Neutrophil (primary cell): ENCODE data around the gene PIK3CB.
"Not testable (repeated sequence)": the region's sequence is repeated elsewhere in the genome, so short reads cannot be mapped to it uniquely, and the experiment has no call there.

ENCODE experiments used
- H3K27ac ChIP-seq: fragments of 200-600 bp; sonication (generic); 2 replicates; pipeline ENCODE4 v1.5.1; 2016; ENCODE audit warnings: mild to moderate bottlenecking, moderate library complexity
- H3K27me3 ChIP-seq: fragments of 200-600 bp; sonication (generic); 2 replicates; pipeline ENCODE4 v1.6.0; 2016; ENCODE audit warnings: mild to moderate bottlenecking
- H3K36me3 ChIP-seq: fragments of 200-600 bp; sonication (generic); 2 replicates; pipeline ENCODE4 v1.5.1; 2017
- H3K4me1 ChIP-seq, 2 experiments: fragments of 200-600 bp in 1 of 2; sonication (generic) in 1 of 2; 1 replicate in 1 of 2; 2 replicates in 1 of 2; pipeline versions ENCODE4 v1.5.1 to v1.6.1; 2013 to 2016; ENCODE audit warnings: low read depth in 1 of 2, low read length in 1 of 2, mild to moderate bottlenecking in 1 of 2, moderate library complexity in 1 of 2; ENCODE audit not compliant: control insufficient read depth in 1 of 2, insufficient read depth in 1 of 2
- H3K4me3 ChIP-seq, 2 experiments: fragments of 200-600 bp in 1 of 2; sonication (generic) in 1 of 2; 1 replicate in 1 of 2; 2 replicates in 1 of 2; pipeline ENCODE4 v1.5.1; 2013 to 2016; ENCODE audit warnings: low read depth in 1 of 2, low read length in 1 of 2, mild to moderate bottlenecking in 1 of 2, moderate library complexity in 1 of 2
- H3K9me3 ChIP-seq: fragments of 200-600 bp; sonication (generic); 2 replicates; pipeline ENCODE4 v1.5.1; 2016
- CTCF ChIP-seq: fragments of 200-600 bp; sonication (generic); IDR thresholded peaks from 2 replicates; pipeline ENCODE4 v1.5.1; 2016; ENCODE audit warnings: antibody characterized with exemption

Gene PIK3CB

GRCh38 chr3:138684396-138684795 is 150.3 kb downstream of the PIK3CB start:
- TF ChIP-seq CTCF: no peak
- no peaks in the 10 kb centered on the region for H3K27me3 ChIP-seq
- peaks cover 4 to 6% of the 10 kb centered on the region in 2 experiments for H3K4me1 ChIP-seq
- H3K36me3 ChIP-seq: peaks cover 74% of the 10 kb centered on the region
- no peak overlapping the region for H3K27ac ChIP-seq
- H3K4me3 ChIP-seq: no peak overlapping the region
- H3K9me3 ChIP-seq: no peaks in the 10 kb centered on the region

DNA sequence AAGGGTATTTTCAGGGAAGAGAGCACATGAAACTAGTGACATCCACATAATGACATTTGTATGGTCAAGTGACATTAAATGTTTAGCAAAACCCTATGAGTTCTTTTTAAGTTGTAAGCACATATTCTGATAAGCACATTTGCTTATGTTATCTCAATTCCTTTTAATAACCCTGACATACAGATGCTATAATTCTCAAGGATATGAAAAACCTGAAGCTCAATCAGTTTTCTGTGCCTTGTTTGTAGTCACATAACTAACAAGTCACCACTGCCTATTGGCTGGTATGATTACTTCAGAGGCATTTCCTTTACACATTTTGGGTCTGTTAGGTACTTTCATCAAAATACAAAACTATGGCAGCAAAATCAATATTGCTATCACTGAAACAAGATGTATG is 152.1 kb downstream of the PIK3CB start:
- no peaks in the 10 kb centered on the region for H3K4me1 ChIP-seq
- H3K4me3 ChIP-seq: no peak overlapping the region
- H3K36me3 ChIP-seq: peaks cover 77% of the 10 kb centered on the region
- no peak for TF ChIP-seq CTCF
- H3K9me3 ChIP-seq: no peaks in the 10 kb centered on the region
- no peak overlapping the region for H3K27ac ChIP-seq
- no peaks in the 10 kb centered on the region for H3K27me3 ChIP-seq

DNA sequence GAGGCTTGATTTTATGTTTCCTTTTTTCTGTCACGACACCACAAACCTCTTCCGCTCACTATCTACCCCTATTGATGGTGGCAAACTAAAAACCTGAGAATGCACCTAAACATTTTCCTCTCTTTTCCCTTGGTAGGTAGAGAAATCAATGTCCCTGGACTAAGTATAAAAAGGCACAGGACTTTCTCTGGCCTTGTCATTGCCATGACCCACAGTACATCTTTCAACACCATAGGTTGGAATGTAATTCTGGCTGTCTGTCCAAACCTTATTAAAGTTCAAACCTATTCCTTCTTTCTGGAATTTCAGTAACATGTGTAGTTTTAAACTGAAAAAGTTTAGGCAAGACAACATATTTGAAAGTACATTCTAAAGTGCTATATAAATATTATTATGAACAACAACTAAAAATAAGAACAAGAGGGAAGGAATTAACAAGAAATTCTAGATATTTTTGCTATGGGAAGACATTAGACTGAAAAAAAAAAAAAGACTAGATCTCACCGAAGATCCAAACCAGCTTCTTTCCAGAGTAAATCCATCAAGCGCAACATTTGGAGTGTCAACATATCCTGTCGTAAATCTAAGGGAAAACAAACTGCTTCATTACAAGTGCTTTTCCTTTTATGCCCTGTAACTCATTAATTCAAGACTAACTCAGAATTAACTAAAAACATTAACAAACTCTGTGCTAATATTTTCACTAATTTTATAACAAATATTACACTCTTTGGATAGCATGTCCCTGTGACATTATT is 153.1 kb downstream of the PIK3CB start:
- Histone ChIP-seq H3K9me3 (no peaks in the 10 kb centered on the region), H3K4me3 (no peak overlapping the region), H3K36me3 (peaks cover 73% of the 10 kb centered on the region), H3K27ac (no peak overlapping the region), H3K27me3 (no peaks in the 10 kb centered on the region), H3K4me1 (no peaks in the 10 kb centered on the region)
- TF ChIP-seq CTCF: no peak

DNA sequence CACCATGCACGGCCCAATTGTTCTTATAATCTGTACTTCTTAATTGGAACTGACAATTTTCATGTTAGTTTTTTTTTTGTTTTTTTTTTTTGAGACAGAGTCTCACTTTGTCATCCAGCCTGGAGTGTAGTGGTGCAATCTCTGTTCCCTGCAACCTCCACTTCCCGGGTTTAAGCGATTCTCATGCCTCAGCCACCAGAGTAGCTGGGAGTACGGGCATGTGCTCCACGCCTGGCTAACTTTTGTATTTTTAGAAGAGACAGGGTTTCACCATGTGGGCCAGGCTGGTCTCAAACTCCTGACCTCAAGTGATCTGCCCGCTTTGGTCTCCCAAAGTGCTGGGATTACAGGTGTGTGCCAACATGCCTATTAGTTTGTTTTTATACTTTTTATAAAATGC is 153.8 kb downstream of the PIK3CB start:
- not testable (repeated sequence) for H3K4me3 ChIP-seq, H3K9me3 ChIP-seq, H3K27ac ChIP-seq, H3K4me1 ChIP-seq, H3K27me3 ChIP-seq
- peaks cover 67% of the 10 kb centered on the region for H3K36me3 ChIP-seq

GRCh38 chr3:138678874-138679392 is 155.8 kb downstream of the PIK3CB start:
- no peaks in the 10 kb centered on the region for H3K27me3 ChIP-seq
- no peak for TF ChIP-seq CTCF
- no peak overlapping the region for H3K27ac ChIP-seq
- peaks cover 59% of the 10 kb centered on the region for H3K36me3 ChIP-seq
- no peak overlapping the region for H3K4me3 ChIP-seq
- no peaks in the 10 kb centered on the region for H3K9me3 ChIP-seq
- no peaks in the 10 kb centered on the region for H3K4me1 ChIP-seq

DNA sequence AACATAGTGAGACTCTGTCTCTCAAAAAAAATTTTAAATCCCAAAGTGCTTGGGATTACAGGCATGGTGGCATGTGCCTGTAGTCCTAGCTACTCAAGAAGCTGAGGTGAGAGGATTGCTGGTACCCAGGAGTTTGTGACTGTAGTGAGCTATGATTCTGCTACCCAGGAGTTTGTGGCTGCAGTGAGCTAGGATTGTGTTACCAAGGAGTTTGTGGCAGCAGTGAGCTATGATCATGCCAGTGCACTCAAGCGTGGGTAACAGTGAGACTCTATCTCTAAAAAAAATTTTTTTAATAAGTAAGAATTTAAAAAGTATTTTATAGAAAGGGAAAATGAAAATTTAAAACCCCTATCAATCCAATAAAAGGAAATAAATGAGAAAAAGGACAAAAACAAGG is 156.6 kb downstream of the PIK3CB start:
- Histone ChIP-seq H3K4me1 (no peaks in the 10 kb centered on the region), H3K27ac (no peak overlapping the region), H3K9me3 (no peaks in the 10 kb centered on the region), H3K27me3 (no peaks in the 10 kb centered on the region), H3K4me3 (no peak overlapping the region), H3K36me3 (peaks cover 56% of the 10 kb centered on the region)
- TF ChIP-seq CTCF: no peak
